OCI-LY1 (cell line): ENCODE results near the gene BTBD9.

Source experiments
- H2AFZ ChIP-seq: fragments of 200-600 bp; sonication (generic), shearing (Covaris generic); 2 replicates; pipeline ENCODE4 v1.6.0; 2014; ENCODE audit warnings: antibody characterized with exemption, mild to moderate bottlenecking, low read length
- H3F3A ChIP-seq: fragments of 200-600 bp; sonication (generic), shearing (Covaris generic); 2 replicates; pipeline ENCODE4 v1.6.0; 2014; ENCODE audit warnings: mild to moderate bottlenecking, antibody characterized with exemption, low read length, moderate library complexity; ENCODE audit not compliant: insufficient read depth
- H3K27ac ChIP-seq: fragments of 200-600 bp; sonication (generic); 2 replicates; pipeline ENCODE4 v1.5.1; 2014; ENCODE audit warnings: low read length, mixed run types, mild to moderate bottlenecking, low read depth; ENCODE audit not compliant: poor library complexity, severe bottlenecking
- H3K27me3 ChIP-seq: fragments of 200-600 bp; sonication (generic); 2 replicates; pipeline ENCODE4 v1.6.0; 2014; ENCODE audit warnings: antibody characterized with exemption, mild to moderate bottlenecking, low read length, moderate library complexity; ENCODE audit not compliant: insufficient read depth
- H3K36me3 ChIP-seq: fragments of 200-600 bp; sonication (generic); 2 replicates; pipeline ENCODE4 v1.6.1; 2014; ENCODE audit warnings: mild to moderate bottlenecking, antibody characterized with exemption, low read length, moderate library complexity, mixed read lengths; ENCODE audit not compliant: insufficient read depth
- H3K4me1 ChIP-seq: fragments of 200-600 bp; sonication (generic); 2 replicates; pipeline ENCODE4 v1.5.1; 2014; ENCODE audit warnings: mild to moderate bottlenecking, low read length, moderate library complexity; ENCODE audit not compliant: insufficient read depth, severe bottlenecking
- H3K4me2 ChIP-seq: fragments of 200-600 bp; sonication (generic), shearing (Covaris generic); 2 replicates; pipeline ENCODE4 v1.6.1; 2014; ENCODE audit warnings: low read length
- H3K4me3 ChIP-seq: fragments of 200-600 bp; sonication (generic); 2 replicates; pipeline ENCODE4 v1.5.1; 2014; ENCODE audit warnings: low read length, low read depth, mild to moderate bottlenecking, mixed read lengths; ENCODE audit not compliant: poor library complexity, severe bottlenecking
- H3K79me2 ChIP-seq: fragments of 200-600 bp; shearing (Covaris generic); 2 replicates; pipeline ENCODE4 v1.6.1; 2016; ENCODE audit warnings: mixed run types, low read length, mixed read lengths; ENCODE audit not compliant: insufficient read depth
- H3K9ac ChIP-seq: fragments of 200-600 bp; sonication (generic), shearing (Covaris generic); 2 replicates; pipeline ENCODE4 v1.6.1; 2014; ENCODE audit warnings: mild to moderate bottlenecking, low read length, mixed read lengths
- H3K9me2 ChIP-seq: fragments of 200-600 bp; sonication (generic), shearing (Covaris generic); 2 replicates; pipeline ENCODE4 v1.6.1; 2014; ENCODE audit warnings: low read depth, mild to moderate bottlenecking, low read length, mixed read lengths
- H3K9me3 ChIP-seq: fragments of 200-600 bp; shearing (Covaris generic); 2 replicates; pipeline ENCODE4 v1.6.1; 2014; ENCODE audit warnings: low read length, mixed read lengths
- H4K20me1 ChIP-seq: fragments of 200-600 bp; sonication (generic), shearing (Covaris generic); 2 replicates; pipeline ENCODE4 v1.6.0; 2016; ENCODE audit warnings: mild to moderate bottlenecking, low read length; ENCODE audit not compliant: insufficient read depth
- CTCF ChIP-seq: fragments of 200-600 bp; sonication (generic), shearing (Covaris generic); IDR thresholded peaks from 2 replicates; pipeline ENCODE4 v1.5.1; 2017; ENCODE audit warnings: mild to moderate bottlenecking, antibody characterized with exemption, low read length, moderate library complexity, mixed read lengths
- EZH2 ChIP-seq: fragments of 200-600 bp; sonication (generic), shearing (Covaris generic); IDR thresholded peaks from 2 replicates; pipeline ENCODE4 v1.8.0; 2017; ENCODE audit warnings: borderline replicate concordance, mixed run types, mild to moderate bottlenecking, antibody characterized with exemption, low read length, moderate library complexity, mixed read lengths

The BTBD9 gene

DNA sequence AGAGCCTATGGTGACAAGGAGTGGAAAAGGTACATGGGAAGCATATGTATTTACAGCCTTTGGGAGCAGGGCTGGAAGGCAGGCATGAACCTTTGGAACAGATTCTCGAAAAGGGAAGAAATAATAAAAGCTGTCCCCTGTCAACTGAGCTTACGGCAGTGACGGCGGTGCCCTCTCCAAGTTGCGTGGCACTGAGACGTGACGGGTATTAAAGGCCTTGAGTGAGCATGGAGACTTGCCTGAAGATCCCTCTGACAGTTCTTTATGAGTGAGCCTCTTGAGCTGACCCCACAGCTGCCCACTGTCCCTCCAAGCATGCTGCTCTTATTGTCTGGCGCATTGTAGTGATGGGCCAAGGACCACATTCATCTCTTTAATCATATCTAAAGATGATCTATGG, 431.7 kb downstream of the BTBD9 start:
- Histone ChIP-seq H3K27me3 (no peaks in the 10 kb centered on the region), H3K79me2 (no peaks in the 10 kb centered on the region), H3K9me2 (no peaks in the 10 kb centered on the region), H3K4me2 (no peak overlapping the region), H3K4me1 (no peaks in the 10 kb centered on the region), H3K4me3 (no peak overlapping the region), H3K9ac (no peak overlapping the region), H2AFZ (no peak overlapping the region), H3K27ac (no peak overlapping the region), H4K20me1 (no peaks in the 10 kb centered on the region), H3F3A (no peaks in the 10 kb centered on the region), H3K9me3 (no peaks in the 10 kb centered on the region), H3K36me3 (no peaks in the 10 kb centered on the region)
- TF ChIP-seq CTCF: no peak
- no peak for TF ChIP-seq EZH2

DNA sequence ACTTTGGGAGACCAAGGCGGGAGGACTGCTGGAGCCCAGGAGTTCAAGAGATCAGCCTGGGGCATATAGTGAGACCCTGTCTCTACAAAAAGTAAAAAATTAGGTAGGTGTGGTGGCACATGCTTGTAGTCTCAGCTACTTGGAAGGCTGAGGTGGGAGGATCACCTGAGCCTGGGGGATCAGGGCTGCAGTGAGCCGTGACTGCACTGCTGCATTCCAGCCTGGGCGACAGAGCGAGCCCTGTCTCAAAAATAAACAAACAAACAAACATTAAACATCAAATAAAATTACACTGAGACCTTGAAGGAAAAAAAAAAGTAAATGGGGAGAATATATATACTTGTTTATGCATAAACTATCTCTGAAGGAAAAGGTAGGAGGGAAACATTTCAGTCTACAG, 432.4 kb downstream of the BTBD9 start:
- Histone ChIP-seq H2AFZ (no peak overlapping the region), H3K27me3 (no peaks in the 10 kb centered on the region), H3K9ac (no peak overlapping the region), H3K27ac (no peak overlapping the region), H3K4me1 (no peaks in the 10 kb centered on the region), H3K9me2 (no peaks in the 10 kb centered on the region), H3K36me3 (no peaks in the 10 kb centered on the region), H3F3A (no peaks in the 10 kb centered on the region), H4K20me1 (no peaks in the 10 kb centered on the region), H3K9me3 (no peaks in the 10 kb centered on the region), H3K4me3 (no peak overlapping the region), H3K79me2 (no peaks in the 10 kb centered on the region), H3K4me2 (no peak overlapping the region)
- no peak for TF ChIP-seq EZH2
- no peak for TF ChIP-seq CTCF

GRCh38 chr6:38198219-38198618, 441.5 kb downstream of the BTBD9 start:
- H3F3A ChIP-seq: no peaks in the 10 kb centered on the region
- no peaks in the 10 kb centered on the region for H4K20me1 ChIP-seq
- H3K4me1 ChIP-seq: no peaks in the 10 kb centered on the region
- no peaks in the 10 kb centered on the region for H3K9me3 ChIP-seq
- no peak overlapping the region for H3K9ac ChIP-seq
- H3K27me3 ChIP-seq: no peaks in the 10 kb centered on the region
- TF ChIP-seq EZH2: no peak
- TF ChIP-seq CTCF: no peak
- no peaks in the 10 kb centered on the region for H3K79me2 ChIP-seq
- no peak overlapping the region for H3K4me3 ChIP-seq
- H3K9me2 ChIP-seq: no peaks in the 10 kb centered on the region
- H2AFZ ChIP-seq: no peak overlapping the region
- no peak overlapping the region for H3K4me2 ChIP-seq
- H3K36me3 ChIP-seq: no peaks in the 10 kb centered on the region
- H3K27ac ChIP-seq: no peak overlapping the region
